Neural cell (in vitro differentiated cells): Measurements from ENCODE around the gene WDR37. TPM values are rescaled to one million over a fixed set of nuclear protein-coding genes. Genes with fewer than 3 reads are reported as not detected.

Source experiments
- H2AFZ ChIP-seq: fragments of 200-600, 300-800 bp; sonication (generic), shearing (Covaris generic); 2 replicates; pipeline ENCODE4 v1.6.0; 2014; ENCODE audit warnings: low read depth, mild to moderate bottlenecking, antibody characterized with exemption, low read length, moderate library complexity
- H3F3A ChIP-seq: fragments of 200-600 bp; shearing (Covaris generic); 2 replicates; pipeline ENCODE4 v1.6.1; 2016; ENCODE audit warnings: mild to moderate bottlenecking, moderate library complexity, mixed read lengths, antibody characterized with exemption, low read length; ENCODE audit not compliant: insufficient read depth, poor library complexity, severe bottlenecking
- H3K27ac ChIP-seq: fragments of 200-600, 300-800 bp; sonication (generic), shearing (Covaris generic); 2 replicates; pipeline ENCODE4 v1.5.1; 2014; ENCODE audit warnings: mild to moderate bottlenecking, low read length, moderate library complexity
- H3K27me3 ChIP-seq: fragments of 300-800, 200-600 bp; sonication (generic), shearing (Covaris generic); 2 replicates; pipeline ENCODE4 v1.6.0; 2014; ENCODE audit warnings: mild to moderate bottlenecking, low read depth, low read length, moderate library complexity; ENCODE audit not compliant: insufficient read depth
- H3K36me3 ChIP-seq: fragments of 300-800, 200-600 bp; sonication (generic), shearing (Covaris generic); 2 replicates; pipeline ENCODE4 v1.5.1; 2014; ENCODE audit warnings: mild to moderate bottlenecking, antibody characterized with exemption, low read length, moderate library complexity; ENCODE audit not compliant: insufficient read depth
- H3K4me2 ChIP-seq: fragments of 300-800, 200-600 bp; sonication (generic), shearing (Covaris generic); 2 replicates; pipeline ENCODE4 v1.6.0; 2014; ENCODE audit warnings: mild to moderate bottlenecking, low read length
- H3K4me3 ChIP-seq: fragments of 300-800, 200-600 bp; sonication (generic), shearing (Covaris generic); 2 replicates; pipeline ENCODE4 v1.5.1; 2014; ENCODE audit warnings: mild to moderate bottlenecking, low read length, moderate library complexity
- H3K79me2 ChIP-seq: fragments of 200-600 bp; shearing (Covaris generic); replicated peaks from 2 replicates; pipeline ENCODE4 v1.6.0; 2014; ENCODE audit warnings: mild to moderate bottlenecking, low read length, moderate library complexity; ENCODE audit not compliant: insufficient read depth
- H3K9ac ChIP-seq: fragments of 300-800, 200-600 bp; sonication (generic), shearing (Covaris generic); 2 replicates; pipeline ENCODE4 v1.6.1; 2016; ENCODE audit warnings: mild to moderate bottlenecking, low read length, mixed read lengths
- H3K9me2 ChIP-seq: fragments of 200-600 bp; shearing (Covaris generic); 2 replicates; pipeline ENCODE4 v1.6.1; 2016; ENCODE audit warnings: mild to moderate bottlenecking, low read length, mixed read lengths; ENCODE audit not compliant: insufficient read depth
- H3K9me3 ChIP-seq: fragments of 200-600, 300-800 bp; sonication (generic), shearing (Covaris generic); 2 replicates; pipeline ENCODE4 v1.6.1; 2016; ENCODE audit warnings: mild to moderate bottlenecking, mixed run types, low read length, moderate library complexity, mixed read lengths
- H4K20me1 ChIP-seq: fragments of 200-600 bp; shearing (Covaris generic); 2 replicates; pipeline ENCODE4 v1.6.1; 2016; ENCODE audit warnings: mild to moderate bottlenecking, mixed run types; ENCODE audit not compliant: insufficient read depth
- EP300 ChIP-seq: fragments of 450-650 bp; conservative IDR thresholded peaks from 2 replicates; pipeline ENCODE4 v1.6.1; 2014; ENCODE audit warnings: antibody characterized with exemption, mild to moderate bottlenecking, moderate library complexity; ENCODE audit not compliant: poor library complexity, severe bottlenecking
- EZH2 ChIP-seq: fragments of 200-600, 300-800 bp; shearing (Covaris generic), sonication (generic); IDR thresholded peaks from 2 replicates; pipeline ENCODE4 v1.6.1; 2014; ENCODE audit warnings: antibody characterized with exemption, low read length, borderline replicate concordance, mild to moderate bottlenecking; ENCODE audit not compliant: insufficient read depth, poor library complexity, severe bottlenecking
- MXI1 ChIP-seq: fragments of 450-650 bp; conservative IDR thresholded peaks from 2 replicates; pipeline ENCODE4 v1.6.1; 2014; ENCODE audit warnings: antibody characterized with exemption, mild to moderate bottlenecking; ENCODE audit not compliant: poor library complexity, severe bottlenecking
- POLR2AphosphoS5 ChIP-seq: IDR thresholded peaks from 2 replicates; pipeline ENCODE4 v1.6.1; 2012
- RAD21 ChIP-seq: fragments of 450-650 bp; conservative IDR thresholded peaks from 2 replicates; pipeline ENCODE4 v1.6.1; 2014; ENCODE audit warnings: antibody characterized with exemption, mild to moderate bottlenecking, moderate library complexity
- SMC3 ChIP-seq: fragments of 450-650 bp; conservative IDR thresholded peaks from 2 replicates; pipeline ENCODE4 v1.6.1; 2014; ENCODE audit warnings: antibody characterized with exemption, mild to moderate bottlenecking, moderate library complexity; ENCODE audit not compliant: poor library complexity
- TAF1 ChIP-seq: IDR thresholded peaks from 2 replicates; pipeline ENCODE4 v1.6.1; 2012; ENCODE audit warnings: low read depth
- polyA plus RNA-seq: library from polyadenylated mRNA; depleted of rRNA; stranded (reverse); fragments of >200 nt; gene quantifications from 2 replicates; pipeline ENCODE4 v1.2.3, GENCODE V29; 2014
- TF ChIP-seq, protein P1 (sequence below): fragments of 450-650 bp; IDR thresholded peaks from 2 replicates; pipeline ENCODE4 v1.5.1; 2014; ENCODE audit warnings: antibody characterized with exemption, mild to moderate bottlenecking, moderate library complexity; ENCODE audit not compliant: poor library complexity, severe bottlenecking
- TF ChIP-seq, protein P2 (sequence below): IDR thresholded peaks from 2 replicates; pipeline ENCODE4 v1.6.1; 2012; ENCODE audit warnings: borderline replicate concordance

The WDR37 gene
- polyA plus RNA-seq, 1 donor from 2014 or later, result 32.3 TPM

GRCh38 chr10:1054684-1055083 lies 1.5 kb upstream of the WDR37 start:
- Histone ChIP-seq H4K20me1 (no peaks in the 10 kb centered on the region), H3K27ac (no peak overlapping the region), H2AFZ (no peak overlapping the region), H3F3A (peaks cover 8% of the 10 kb centered on the region), H3K9me3 (no peaks in the 10 kb centered on the region), H3K27me3 (no peaks in the 10 kb centered on the region), H3K36me3 (no peaks in the 10 kb centered on the region), H3K9ac (peak overlapping the region; percentile 94), H3K79me2 (peaks cover 77% of the 10 kb centered on the region), H3K4me3 (peak overlapping the region; percentile 96), H3K4me2 (peak overlapping the region; percentile 82), H3K9me2 (no peaks in the 10 kb centered on the region)
- no peak for TF ChIP-seq POLR2AphosphoS5
- TF ChIP-seq, protein P1, sequence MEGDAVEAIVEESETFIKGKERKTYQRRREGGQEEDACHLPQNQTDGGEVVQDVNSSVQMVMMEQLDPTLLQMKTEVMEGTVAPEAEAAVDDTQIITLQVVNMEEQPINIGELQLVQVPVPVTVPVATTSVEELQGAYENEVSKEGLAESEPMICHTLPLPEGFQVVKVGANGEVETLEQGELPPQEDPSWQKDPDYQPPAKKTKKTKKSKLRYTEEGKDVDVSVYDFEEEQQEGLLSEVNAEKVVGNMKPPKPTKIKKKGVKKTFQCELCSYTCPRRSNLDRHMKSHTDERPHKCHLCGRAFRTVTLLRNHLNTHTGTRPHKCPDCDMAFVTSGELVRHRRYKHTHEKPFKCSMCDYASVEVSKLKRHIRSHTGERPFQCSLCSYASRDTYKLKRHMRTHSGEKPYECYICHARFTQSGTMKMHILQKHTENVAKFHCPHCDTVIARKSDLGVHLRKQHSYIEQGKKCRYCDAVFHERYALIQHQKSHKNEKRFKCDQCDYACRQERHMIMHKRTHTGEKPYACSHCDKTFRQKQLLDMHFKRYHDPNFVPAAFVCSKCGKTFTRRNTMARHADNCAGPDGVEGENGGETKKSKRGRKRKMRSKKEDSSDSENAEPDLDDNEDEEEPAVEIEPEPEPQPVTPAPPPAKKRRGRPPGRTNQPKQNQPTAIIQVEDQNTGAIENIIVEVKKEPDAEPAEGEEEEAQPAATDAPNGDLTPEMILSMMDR, result no peak
- no peak for TF ChIP-seq RAD21
- no peak for TF ChIP-seq EP300
- TF ChIP-seq, protein P2, sequence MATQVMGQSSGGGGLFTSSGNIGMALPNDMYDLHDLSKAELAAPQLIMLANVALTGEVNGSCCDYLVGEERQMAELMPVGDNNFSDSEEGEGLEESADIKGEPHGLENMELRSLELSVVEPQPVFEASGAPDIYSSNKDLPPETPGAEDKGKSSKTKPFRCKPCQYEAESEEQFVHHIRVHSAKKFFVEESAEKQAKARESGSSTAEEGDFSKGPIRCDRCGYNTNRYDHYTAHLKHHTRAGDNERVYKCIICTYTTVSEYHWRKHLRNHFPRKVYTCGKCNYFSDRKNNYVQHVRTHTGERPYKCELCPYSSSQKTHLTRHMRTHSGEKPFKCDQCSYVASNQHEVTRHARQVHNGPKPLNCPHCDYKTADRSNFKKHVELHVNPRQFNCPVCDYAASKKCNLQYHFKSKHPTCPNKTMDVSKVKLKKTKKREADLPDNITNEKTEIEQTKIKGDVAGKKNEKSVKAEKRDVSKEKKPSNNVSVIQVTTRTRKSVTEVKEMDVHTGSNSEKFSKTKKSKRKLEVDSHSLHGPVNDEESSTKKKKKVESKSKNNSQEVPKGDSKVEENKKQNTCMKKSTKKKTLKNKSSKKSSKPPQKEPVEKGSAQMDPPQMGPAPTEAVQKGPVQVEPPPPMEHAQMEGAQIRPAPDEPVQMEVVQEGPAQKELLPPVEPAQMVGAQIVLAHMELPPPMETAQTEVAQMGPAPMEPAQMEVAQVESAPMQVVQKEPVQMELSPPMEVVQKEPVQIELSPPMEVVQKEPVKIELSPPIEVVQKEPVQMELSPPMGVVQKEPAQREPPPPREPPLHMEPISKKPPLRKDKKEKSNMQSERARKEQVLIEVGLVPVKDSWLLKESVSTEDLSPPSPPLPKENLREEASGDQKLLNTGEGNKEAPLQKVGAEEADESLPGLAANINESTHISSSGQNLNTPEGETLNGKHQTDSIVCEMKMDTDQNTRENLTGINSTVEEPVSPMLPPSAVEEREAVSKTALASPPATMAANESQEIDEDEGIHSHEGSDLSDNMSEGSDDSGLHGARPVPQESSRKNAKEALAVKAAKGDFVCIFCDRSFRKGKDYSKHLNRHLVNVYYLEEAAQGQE, result no peak
- no peak for TF ChIP-seq MXI1
- TF ChIP-seq SMC3, result no peak
- TF ChIP-seq EZH2, result no peak
- no peak for TF ChIP-seq TAF1

DNA sequence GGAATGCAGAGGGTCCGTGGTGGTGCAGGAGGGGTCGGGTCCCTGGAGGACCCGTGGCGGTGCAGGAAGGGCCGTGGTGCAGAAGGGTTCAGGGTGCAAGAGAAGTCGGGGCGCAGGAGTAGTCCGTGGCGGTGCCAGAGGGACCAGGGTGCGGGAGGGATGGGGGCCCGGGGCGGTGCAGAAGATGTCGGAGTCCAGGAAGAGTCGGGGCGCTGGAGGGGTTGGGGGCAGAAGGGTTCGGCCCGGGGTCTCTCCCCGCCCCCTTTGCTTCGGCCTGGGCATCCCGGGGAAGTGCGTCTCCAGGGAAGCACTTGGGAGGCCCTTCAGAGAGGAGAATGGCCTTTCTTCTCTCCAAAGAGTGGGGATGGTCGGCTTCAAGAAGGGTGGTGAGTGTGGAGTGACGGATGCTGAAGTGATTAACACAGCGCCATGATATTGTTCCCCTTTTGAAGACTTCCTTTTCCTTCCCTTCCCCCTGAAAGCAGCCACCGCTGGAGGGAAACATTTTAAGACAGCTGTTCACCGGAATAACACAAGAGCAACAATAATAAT lies 997 bp downstream of the WDR37 start:
- Histone ChIP-seq H3K27ac (peak overlapping the region; percentile 91), H3K9me3 (no peaks in the 10 kb centered on the region), H3K27me3 (no peaks in the 10 kb centered on the region), H3K9ac (peak overlapping the region; percentile 94), H3K36me3 (no peaks in the 10 kb centered on the region), H3F3A (peaks cover 5% of the 10 kb centered on the region), H3K4me3 (peak overlapping the region; percentile 96), H3K79me2 (peaks cover 78% of the 10 kb centered on the region), H3K9me2 (no peaks in the 10 kb centered on the region), H4K20me1 (no peaks in the 10 kb centered on the region), H2AFZ (peak overlapping the region; percentile 53), H3K4me2 (peak overlapping the region; percentile 71)
- TF ChIP-seq EP300, result no peak
